K562 (cell line): ENCODE data around the gene PARP9. TPM values are rescaled to one million over a fixed set of nuclear protein-coding genes. Genes with fewer than 3 reads are reported as not detected.
A peak's percentile ranks its signal among the peaks of the same experiment; 100 is the strongest.

Experiments
- ARHGAP35 ChIP-seq: fragments of 450-650 bp; IDR thresholded peaks from 2 replicates; pipeline ENCODE4 v1.6.1; 2018; ENCODE audit not compliant: partially characterized antibody
- ATF3 ChIP-seq, 2 experiments: fragments of 450-650 bp in 1 of 2; sonication (generic) in 1 of 2; formaldehyde crosslinking in 1 of 2; IDR thresholded peaks in 1 of 2; conservative IDR thresholded peaks in 1 of 2; 2 replicates each; pipeline versions ENCODE4 v1.6.1 to v1.8.1; 2016 to 2023; ENCODE audit warnings: mild to moderate bottlenecking in 2 of 2, moderate library complexity in 2 of 2, inconsistent platforms in 1 of 2, missing genetic modification reagents in 1 of 2
- CEBPZ ChIP-seq: fragments of 150-350 bp; IDR thresholded peaks from 2 replicates; pipeline ENCODE4 v1.6.1; 2014; ENCODE audit warnings: low read depth, mild to moderate bottlenecking, low read length, borderline replicate concordance
- DLX4 ChIP-seq: fragments of 250-450 bp; sonication (Bioruptor Pico); IDR thresholded peaks from 2 replicates; pipeline ENCODE4 v1.6.1; 2021; ENCODE audit warnings: mild to moderate bottlenecking
- KDM1A ChIP-seq, 2 experiments: fragments of 450-650 bp; IDR thresholded peaks; 2 replicates each; pipeline ENCODE4 v1.6.1; 2016; ENCODE audit warnings: mild to moderate bottlenecking in 2 of 2
- MLX ChIP-seq, 2 experiments: fragments of 450-650 bp in 1 of 2; sonication (generic) in 1 of 2; formaldehyde crosslinking; conservative IDR thresholded peaks; 2 replicates each; pipeline versions ENCODE4 v1.4.0 to v1.8.1; 2020 to 2022; ENCODE audit warnings: mild to moderate bottlenecking in 1 of 2, missing genetic modification reagents in 1 of 2
- NR4A1 ChIP-seq, 2 experiments: fragments of 250-450 bp in 1 of 2; fragments of 450-650 bp in 1 of 2; sonication (Bioruptor Pico) in 1 of 2; IDR thresholded peaks; 2 replicates each; pipeline versions ENCODE4 v1.4.0 to v1.6.1; 2016 to 2020; ENCODE audit warnings: mild to moderate bottlenecking in 2 of 2, missing compliant biosample characterization in 1 of 2, missing genetic modification characterization in 1 of 2, moderate library complexity in 1 of 2
- RBM25 ChIP-seq: fragments of 200-400 bp; formaldehyde crosslinking; IDR thresholded peaks from 2 replicates; pipeline ENCODE4 v1.6.1; 2018; ENCODE audit warnings: low read length, low read depth, moderate library complexity; ENCODE audit not compliant: severe bottlenecking
- ZBTB11 ChIP-seq, 3 experiments: fragments of 200-800 bp in 1 of 3; fragments of 250-450 bp in 1 of 3; fragments of 450-650 bp in 1 of 3; sonication (Bioruptor Pico) in 1 of 3; sonication (Bioruptor generic) in 1 of 3; formaldehyde crosslinking in 1 of 3; IDR thresholded peaks; 2 replicates each; pipeline versions ENCODE4 v1.6.1 to v1.8.0; 2016 to 2022; ENCODE audit warnings: mild to moderate bottlenecking in 2 of 3, missing genetic modification characterization in 2 of 3, missing compliant biosample characterization in 1 of 3, moderate library complexity in 1 of 3
- ZBTB26 ChIP-seq: fragments of 450-650 bp; formaldehyde crosslinking; IDR thresholded peaks from 2 replicates; pipeline ENCODE4 v1.4.0; 2022; ENCODE audit warnings: missing genetic modification characterization
- ZNF280B ChIP-seq: fragments of 250-450 bp; sonication (Bioruptor Pico); IDR thresholded peaks from 2 replicates; pipeline ENCODE4 v1.5.1; 2021; ENCODE audit warnings: mild to moderate bottlenecking
- polyA plus RNA-seq, 8 experiments: library from polyadenylated mRNA; depleted of rRNA in 4 of 8; stranded (reverse) in 5 of 8; unstranded in 3 of 8; fragments of >200 nt; fragmentation: Nextera tagmentation in 2 of 8; fragmentation: Illumina TruSeq in 1 of 8; extraction: Ambion mirVana in 2 of 8; extraction: Trizol in 1 of 8; gene quantifications; 2 replicates each; pipeline versions ENCODE4 v1.2.1 to v1.2.3, GENCODE V29; 2011 to 2014; ENCODE audit warnings: inconsistent platforms in 1 of 8, missing spikeins in 1 of 8
- total RNA-seq, 7 experiments: library from RNA; depleted of rRNA in 6 of 7; stranded (reverse); fragments of >200 nt in 6 of 7; fragmentation: Illumina TruSeq in 2 of 7; extraction: Trizol in 2 of 7; gene quantifications; 2 replicates each; pipeline versions ENCODE4 v1.2.1 to v1.2.3, GENCODE V29; 2011 to 2021; ENCODE audit warnings: low replicate concordance in 1 of 7

Gene PARP9
- total and polyA plus RNA-seq, 9 of the 15 experiments (the other 6 are each of a cell fraction or from before 2014, with no cell fraction given) = 2.1 to 4.8 (median 3.4) TPM

GRCh38 chr3:122564155-122564912 is at the start of gene PARP9, which contains the start of gene DTX3L (continued):
- TF ChIP-seq ARHGAP35 (no peak), CEBPZ (no peak), KDM1A (IDR thresholded peaks at IDR 0.05) (no peak), ZBTB11 (CRISPR knock-in tag; IDR thresholded peaks at IDR 0.05) (peak in 1 of 3 experiments; percentile 69; a peak in 2 of 6 replicates), ATF3 (IDR thresholded peaks at IDR 0.05) (no peak), ATF3 (CRISPR knock-in tag; conservative IDR thresholded peaks at IDR 0.05) (no peak), NR4A1 (CRISPR knock-in tag; IDR thresholded peaks at IDR 0.05) (no peak), NR4A1 (tag; IDR thresholded peaks at IDR 0.05) (0 out of 2 replicates have a peak, but pooled peaks have one; percentile 43), DLX4 (CRISPR knock-in tag) (no peak), MLX (CRISPR knock-in tag; conservative IDR thresholded peaks at IDR 0.05) (no peak), ZBTB26 (no peak), RBM25 (no peak), ZNF280B (CRISPR knock-in tag) (no peak)
